Mesangial cell (primary cell): Measurements from ENCODE around the gene SLC46A1. TPM values are rescaled to one million over a fixed set of nuclear protein-coding genes. Genes with fewer than 3 reads are reported as not detected.

Source experiments
- total RNA-seq: library from RNA; depleted of rRNA; stranded (reverse); fragments of >200 nt; gene quantifications from 2 replicates; pipeline ENCODE4 v1.2.3, GENCODE V29; 2015

SLC46A1 gene
- total RNA-seq: 1.1 and 5.7 TPM in 2 replicates

GRCh38 chr17:28405632-28406472, at the start of gene SLC46A1:
TSS of gene SLC46A1 (minus strand) at chr17:28406212. CDS start at chr17:28406114, 98 bp downstream.

GRCh38 chr17:28371245-28372202, 34.5 kb downstream of the SLC46A1 start, which contains the start of gene SARM1:
TSS of gene SARM1 (plus strand) at chr17:28371694. CDS start at chr17:28372033, 339 bp downstream.

GRCh38 chr17:28370035-28370743, 35.8 kb downstream of the SLC46A1 start, which contains the start of gene VTN:
TSS of gene VTN (minus strand) at chr17:28370307. CDS start at chr17:28370203, 104 bp downstream.

GRCh38 chr17:28364665-28365363, 41.2 kb downstream of the SLC46A1 start, which contains the start of gene SEBOX:
TSS of gene SEBOX (minus strand) at chr17:28365199. CDS start at chr17:28365151, 48 bp downstream.

GRCh38 chr17:28357061-28357900, 48.7 kb downstream of the SLC46A1 start, which contains the start of gene POLDIP2:
TSS of gene POLDIP2 (minus strand) at chr17:28357527. CDS start at chr17:28357448, 79 bp downstream.

Other genes with a start within 250 kb of the SLC46A1 start
- gene TMEM97, start 87.0 kb downstream of the SLC46A1 start, total RNA-seq: 14.7 and 29.7 TPM in 2 replicates
- gene IFT20, start 70.7 kb downstream of the SLC46A1 start, total RNA-seq: 20.7 and 32.5 TPM in 2 replicates
- gene TNFAIP1, start 70.5 kb downstream of the SLC46A1 start, total RNA-seq: 54.1 and 71.2 TPM in 2 replicates
- gene POLDIP2, start 48.7 kb downstream of the SLC46A1 start, total RNA-seq: 122 and 145 TPM in 2 replicates
- gene SEBOX, start 41.0 kb downstream of the SLC46A1 start, total RNA-seq: not detected in 2 replicates
- gene VTN, start 35.9 kb downstream of the SLC46A1 start, total RNA-seq: 0.13 TPM in 1 of 2 replicates, not detected in the other
- gene SARM1, start 34.5 kb downstream of the SLC46A1 start, total RNA-seq: 5.4 and 10.8 TPM in 2 replicates
- not detected in 2 replicates for gene SLC13A2, start 67.4 kb upstream of the SLC46A1 start, total RNA-seq
- gene FOXN1, start 100.1 kb upstream of the SLC46A1 start, total RNA-seq: not detected in 2 replicates
- 31.9 and 40.9 TPM in 2 replicates for gene UNC119, start 146.4 kb upstream of the SLC46A1 start, total RNA-seq
- gene PIGS, start 165.3 kb upstream of the SLC46A1 start, total RNA-seq: 76.3 and 162 TPM in 2 replicates
- gene ALDOC, start 170.7 kb upstream of the SLC46A1 start, total RNA-seq: 14.8 and 39.7 TPM in 2 replicates
- 3.5 and 84.2 TPM in 2 replicates for gene SPAG5, start 192.8 kb upstream of the SLC46A1 start, total RNA-seq
- 2.9 and 3.4 TPM in 2 replicates for gene RSKR, start 208.0 kb upstream of the SLC46A1 start, total RNA-seq
- 88.4 and 115 TPM in 2 replicates for gene BLTP2, start 238.9 kb upstream of the SLC46A1 start, total RNA-seq